HEK293 (cell line): Measurements from ENCODE around the gene DHRS7C.

Experiments used
- CTCF ChIA-PET: fragments of 350-600 bp; formaldehyde crosslinking; extraction: SDS; loops from one replicate; lab custom pipeline; 2021; ENCODE audit warnings: antibody characterized with exemption; lab: Yijun Ruan, JAX
- POLR2A ChIA-PET: fragments of 300-600 bp; formaldehyde crosslinking; extraction: SDS; loops from one replicate; lab custom pipeline; 2020; ENCODE audit warnings: antibody characterized with exemption, inconsistent platforms; lab: Yijun Ruan, JAX
- H3K27ac ChIP-seq: fragments of 200-500 bp; sonication (Bioruptor generic); 2 replicates; pipeline ENCODE4 v1.5.1; 2014; ENCODE audit warnings: low read depth, low read length, control low read depth, inconsistent platforms; ENCODE audit errors: extremely low read depth
- H3K36me3 ChIP-seq, 2 experiments: fragments of 200-500 bp in 1 of 2; sonication (Bioruptor generic) in 1 of 2; 1 replicate in 1 of 2; 2 replicates in 1 of 2; pipeline ENCODE4 v1.5.1; 2014 to 2017; ENCODE audit warnings: inconsistent platforms in 2 of 2, low read length in 2 of 2; ENCODE audit not compliant: control insufficient read depth in 2 of 2, insufficient read depth in 1 of 2
- H3K4me1 ChIP-seq: fragments of 200-500 bp; sonication (Bioruptor generic); 2 replicates; pipeline ENCODE4 v1.5.1; 2014; ENCODE audit warnings: mild to moderate bottlenecking, low read length, inconsistent platforms; ENCODE audit not compliant: control insufficient read depth, insufficient read depth
- H3K4me3 ChIP-seq: 2 replicates; pipeline ENCODE4 v1.5.1; 2011; ENCODE audit warnings: low read depth, mild to moderate bottlenecking, control low read depth, low read length, moderate library complexity
- H3K9me3 ChIP-seq: fragments of 200-500 bp; sonication (Bioruptor generic); 2 replicates; pipeline ENCODE4 v1.5.1; 2014; ENCODE audit warnings: low read depth, low read length, inconsistent platforms; ENCODE audit not compliant: control insufficient read depth, insufficient read depth
- EGR2 ChIP-seq: fragments of 450-650 bp; formaldehyde crosslinking; IDR thresholded peaks from 2 replicates; pipeline ENCODE4 v1.5.1; 2016; ENCODE audit warnings: low read depth, missing biosample characterization, missing genetic modification characterization
- FEZF1 ChIP-seq: fragments of 450-650 bp; formaldehyde crosslinking; IDR thresholded peaks from 2 replicates; pipeline ENCODE4 v1.5.1; 2016; ENCODE audit warnings: missing biosample characterization, missing genetic modification characterization
- GLI2 ChIP-seq: fragments of 450-650 bp; formaldehyde crosslinking; IDR thresholded peaks from 2 replicates; pipeline ENCODE4; 2017; ENCODE audit warnings: missing biosample characterization, missing genetic modification characterization, low read depth, borderline replicate concordance
- KLF10 ChIP-seq: fragments of 450-650 bp; IDR thresholded peaks from 2 replicates; pipeline ENCODE4 v1.5.1; 2018; ENCODE audit warnings: missing biosample characterization, mild to moderate bottlenecking, missing genetic modification characterization
- KLF16 ChIP-seq: fragments of 450-650 bp; formaldehyde crosslinking; IDR thresholded peaks from 2 replicates; pipeline ENCODE4 v1.5.1; 2017; ENCODE audit warnings: missing biosample characterization, missing genetic modification characterization
- PRDM1 ChIP-seq: fragments of 450-650 bp; formaldehyde crosslinking; IDR thresholded peaks from 2 replicates; pipeline ENCODE4; 2016; ENCODE audit warnings: missing biosample characterization, missing genetic modification characterization
- SALL2 ChIP-seq: fragments of 450-650 bp; formaldehyde crosslinking; IDR thresholded peaks from 2 replicates; pipeline ENCODE4 v1.5.0; 2017; ENCODE audit warnings: missing biosample characterization, mild to moderate bottlenecking, missing genetic modification characterization, borderline replicate concordance
- SP7 ChIP-seq: fragments of 450-650 bp; formaldehyde crosslinking; IDR thresholded peaks from 2 replicates; pipeline ENCODE4 v1.5.1; 2016; ENCODE audit warnings: missing biosample characterization, missing genetic modification characterization
- ZFP69B ChIP-seq: fragments of 450-650 bp; formaldehyde crosslinking; IDR thresholded peaks from 2 replicates; pipeline ENCODE4 v1.5.1; 2016; ENCODE audit warnings: missing biosample characterization, missing genetic modification characterization
- ZNF138 ChIP-seq: fragments of 450-650 bp; formaldehyde crosslinking; IDR thresholded peaks from 2 replicates; pipeline ENCODE4 v1.5.1; 2016; ENCODE audit warnings: missing biosample characterization, missing genetic modification characterization, borderline replicate concordance
- ZNF16 ChIP-seq: fragments of 450-650 bp; formaldehyde crosslinking; IDR thresholded peaks from 2 replicates; pipeline ENCODE4 v1.5.1; 2016; ENCODE audit warnings: low read depth, missing biosample characterization, missing genetic modification characterization
- ZNF174 ChIP-seq: fragments of 450-650 bp; formaldehyde crosslinking; IDR thresholded peaks from 2 replicates; pipeline ENCODE4 v1.5.0; 2017; ENCODE audit warnings: missing biosample characterization, mild to moderate bottlenecking, missing genetic modification characterization
- ZNF23 ChIP-seq: fragments of 450-650 bp; formaldehyde crosslinking; IDR thresholded peaks from 2 replicates; pipeline ENCODE4 v1.5.1; 2016; ENCODE audit warnings: missing biosample characterization, missing genetic modification characterization, borderline replicate concordance
- ZNF248 ChIP-seq: fragments of 450-650 bp; formaldehyde crosslinking; IDR thresholded peaks from 2 replicates; pipeline ENCODE4 v1.5.1; 2017; ENCODE audit warnings: missing biosample characterization, missing genetic modification characterization
- ZNF274 ChIP-seq, 2 experiments: fragments of 200-500 bp in 1 of 2; fragments of 450-650 bp in 1 of 2; sonication (Bioruptor generic) in 1 of 2; formaldehyde crosslinking in 1 of 2; IDR thresholded peaks; 2 replicates each; pipeline versions ENCODE4 v1.5.1 to v1.6.1; 2014 to 2016; ENCODE audit warnings: borderline replicate concordance in 1 of 2, inconsistent platforms in 1 of 2, low read length in 1 of 2, missing biosample characterization in 1 of 2, missing genetic modification characterization in 1 of 2
- ZNF549 ChIP-seq: fragments of 450-650 bp; IDR thresholded peaks from 2 replicates; pipeline ENCODE4 v1.5.1; 2018; ENCODE audit warnings: missing biosample characterization, missing genetic modification characterization, mild to moderate bottlenecking, inconsistent platforms, moderate library complexity
- ZNF561 ChIP-seq: fragments of 450-650 bp; IDR thresholded peaks from 2 replicates; pipeline ENCODE4 v1.5.1; 2018; ENCODE audit warnings: missing biosample characterization, missing genetic modification characterization, borderline replicate concordance
- ZNF629 ChIP-seq: fragments of 450-650 bp; formaldehyde crosslinking; IDR thresholded peaks from 2 replicates; pipeline ENCODE4 v1.5.1; 2017; ENCODE audit warnings: missing biosample characterization, missing genetic modification characterization
- TF ChIP-seq, protein P1 (sequence below): fragments of 450-650 bp; formaldehyde crosslinking; IDR thresholded peaks from 2 replicates; pipeline ENCODE4 v1.5.1; 2016; ENCODE audit warnings: missing biosample characterization, missing genetic modification characterization
- TF ChIP-seq, protein P2 (sequence below): fragments of 450-650 bp; IDR thresholded peaks from 2 replicates; pipeline ENCODE4 v1.5.1; 2018; ENCODE audit warnings: missing biosample characterization, missing genetic modification characterization
- TF ChIP-seq, protein P3 (sequence below): fragments of 450-650 bp; formaldehyde crosslinking; IDR thresholded peaks from 2 replicates; pipeline ENCODE4 v1.5.1; 2016; ENCODE audit warnings: missing biosample characterization, missing genetic modification characterization
- TF ChIP-seq, protein P4 (sequence below): fragments of 450-650 bp; formaldehyde crosslinking; IDR thresholded peaks from 2 replicates; pipeline ENCODE4 v1.5.1; 2016; ENCODE audit warnings: missing biosample characterization, missing genetic modification characterization
- TF ChIP-seq, protein P5 (sequence below): fragments of 450-650 bp; formaldehyde crosslinking; IDR thresholded peaks from 2 replicates; pipeline ENCODE4; 2016; ENCODE audit warnings: missing biosample characterization, missing genetic modification characterization
- TF ChIP-seq, protein P6 (sequence below): fragments of 450-650 bp; formaldehyde crosslinking; IDR thresholded peaks from 2 replicates; pipeline ENCODE4 v1.5.1; 2016; ENCODE audit warnings: missing biosample characterization, missing genetic modification characterization

Gene DHRS7C

DNA sequence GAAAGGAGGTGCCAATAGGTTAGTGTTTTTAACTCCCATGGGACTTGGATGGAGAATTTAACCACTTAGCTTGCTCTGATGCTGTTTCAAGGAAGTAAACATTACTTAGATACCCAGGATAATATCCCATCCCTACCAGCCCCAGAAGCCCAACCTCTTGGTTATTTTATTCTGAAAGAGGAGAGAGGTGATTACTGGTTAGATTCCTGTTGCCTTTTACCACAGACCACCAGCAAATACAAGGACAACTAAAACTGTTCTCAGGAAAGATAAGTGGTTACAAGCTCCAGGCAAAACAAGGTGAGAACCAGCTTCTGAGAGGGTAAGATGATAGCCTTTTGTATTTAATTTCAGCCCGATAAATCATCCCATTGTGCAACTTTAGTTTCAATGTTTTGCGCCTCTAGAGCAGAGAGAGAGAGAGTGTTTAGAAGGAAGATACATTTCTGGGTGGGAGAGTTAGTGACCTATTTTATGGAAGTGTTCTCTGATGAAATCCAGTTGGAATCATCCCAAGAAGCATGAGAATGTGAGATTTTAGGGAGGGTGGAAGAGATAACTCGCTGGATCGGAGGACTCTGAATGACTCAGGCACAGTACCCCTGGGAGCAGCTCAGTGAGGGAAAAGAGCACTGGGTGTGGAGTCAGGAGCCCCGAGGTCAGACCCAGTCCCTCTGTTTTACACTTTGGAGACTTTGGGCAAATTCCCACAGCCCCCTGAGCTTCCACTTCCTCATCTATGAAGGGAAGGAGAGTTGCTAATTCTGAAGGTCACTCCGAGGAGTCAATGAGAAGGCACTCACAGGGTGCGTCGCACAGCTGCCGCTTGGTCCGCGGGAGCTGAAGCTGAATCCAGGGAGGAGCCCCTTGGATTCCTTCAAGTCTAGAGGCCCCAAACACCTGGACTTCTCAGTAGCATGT, 46.4 kb upstream of the DHRS7C start:
- POLR2A ChIA-PET, result interaction anchor here (0.5 to 1.5 kb wide), 4 partner anchors 10 to 360 kb away, joined by 3 to 7 read pairs (median 4); partner anchors contain the start of gene GAS7
- Histone ChIP-seq H3K4me3 (no peak overlapping the region), H3K27ac (no peak overlapping the region), H3K9me3 (no peaks in the 10 kb centered on the region), H3K4me1 (peaks cover 9% of the 10 kb centered on the region), H3K36me3 (no peaks in the 10 kb centered on the region)
- CTCF ChIA-PET, result interaction anchor here (0.6 to 5.4 kb wide), 14 partner anchors 8 to 260 kb away, joined by 3 to 27 read pairs (median 4); no protein-coding TSS in a partner anchor
- 0 out of 2 replicates have a peak, but pooled peaks have one; percentile 34 for TF ChIP-seq ZNF629
- TF ChIP-seq, protein P1, sequence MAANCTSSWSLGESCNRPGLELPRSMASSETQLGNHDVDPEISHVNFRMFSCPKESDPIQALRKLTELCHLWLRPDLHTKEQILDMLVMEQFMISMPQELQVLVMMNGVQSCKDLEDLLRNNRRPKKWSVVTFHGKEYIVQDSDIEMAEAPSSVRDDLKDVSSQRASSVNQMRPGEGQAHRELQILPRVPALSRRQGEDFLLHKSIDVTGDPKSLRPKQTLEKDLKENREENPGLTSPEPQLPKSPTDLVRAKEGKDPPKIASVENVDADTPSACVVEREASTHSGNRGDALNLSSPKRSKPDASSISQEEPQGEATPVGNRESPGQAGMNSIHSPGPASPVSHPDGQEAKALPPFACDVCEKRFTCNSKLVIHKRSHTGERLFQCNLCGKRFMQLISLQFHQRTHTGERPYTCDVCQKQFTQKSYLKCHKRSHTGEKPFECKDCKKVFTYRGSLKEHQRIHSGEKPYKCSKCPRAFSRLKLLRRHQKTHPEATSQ (tag by site-specific recombination), result no peak
- TF ChIP-seq ZNF174, result no peak
- TF ChIP-seq, protein P2, sequence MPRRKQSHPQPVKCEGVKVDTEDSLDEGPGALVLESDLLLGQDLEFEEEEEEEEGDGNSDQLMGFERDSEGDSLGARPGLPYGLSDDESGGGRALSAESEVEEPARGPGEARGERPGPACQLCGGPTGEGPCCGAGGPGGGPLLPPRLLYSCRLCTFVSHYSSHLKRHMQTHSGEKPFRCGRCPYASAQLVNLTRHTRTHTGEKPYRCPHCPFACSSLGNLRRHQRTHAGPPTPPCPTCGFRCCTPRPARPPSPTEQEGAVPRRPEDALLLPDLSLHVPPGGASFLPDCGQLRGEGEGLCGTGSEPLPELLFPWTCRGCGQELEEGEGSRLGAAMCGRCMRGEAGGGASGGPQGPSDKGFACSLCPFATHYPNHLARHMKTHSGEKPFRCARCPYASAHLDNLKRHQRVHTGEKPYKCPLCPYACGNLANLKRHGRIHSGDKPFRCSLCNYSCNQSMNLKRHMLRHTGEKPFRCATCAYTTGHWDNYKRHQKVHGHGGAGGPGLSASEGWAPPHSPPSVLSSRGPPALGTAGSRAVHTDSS (tag by site-specific recombination), result no peak
- no peak for TF ChIP-seq KLF16 (tag by site-specific recombination)
- peak; percentile 55 for TF ChIP-seq PRDM1 (tag by site-specific recombination)
- TF ChIP-seq GLI2 (tag by site-specific recombination), result no peak
- no peak for TF ChIP-seq EGR2 (tag by site-specific recombination)
- TF ChIP-seq ZNF561 (tag by site-specific recombination), result no peak
- peak; percentile 93 for TF ChIP-seq SP7 (tag by site-specific recombination)
- TF ChIP-seq ZNF138 (tag by site-specific recombination), result no peak
- no peak for TF ChIP-seq ZNF16 (tag by site-specific recombination)
- TF ChIP-seq ZNF248 (tag by site-specific recombination), result no peak
- TF ChIP-seq, protein P3, sequence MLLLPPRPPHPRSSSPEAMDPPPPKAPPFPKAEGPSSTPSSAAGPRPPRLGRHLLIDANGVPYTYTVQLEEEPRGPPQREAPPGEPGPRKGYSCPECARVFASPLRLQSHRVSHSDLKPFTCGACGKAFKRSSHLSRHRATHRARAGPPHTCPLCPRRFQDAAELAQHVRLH (tag by site-specific recombination), result no peak
- TF ChIP-seq, protein P4, sequence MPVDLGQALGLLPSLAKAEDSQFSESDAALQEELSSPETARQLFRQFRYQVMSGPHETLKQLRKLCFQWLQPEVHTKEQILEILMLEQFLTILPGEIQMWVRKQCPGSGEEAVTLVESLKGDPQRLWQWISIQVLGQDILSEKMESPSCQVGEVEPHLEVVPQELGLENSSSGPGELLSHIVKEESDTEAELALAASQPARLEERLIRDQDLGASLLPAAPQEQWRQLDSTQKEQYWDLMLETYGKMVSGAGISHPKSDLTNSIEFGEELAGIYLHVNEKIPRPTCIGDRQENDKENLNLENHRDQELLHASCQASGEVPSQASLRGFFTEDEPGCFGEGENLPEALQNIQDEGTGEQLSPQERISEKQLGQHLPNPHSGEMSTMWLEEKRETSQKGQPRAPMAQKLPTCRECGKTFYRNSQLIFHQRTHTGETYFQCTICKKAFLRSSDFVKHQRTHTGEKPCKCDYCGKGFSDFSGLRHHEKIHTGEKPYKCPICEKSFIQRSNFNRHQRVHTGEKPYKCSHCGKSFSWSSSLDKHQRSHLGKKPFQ (tag by site-specific recombination), result 0 out of 2 replicates have a peak, but pooled peaks have one; percentile 17
- no peak for TF ChIP-seq KLF10 (tag by site-specific recombination)
- TF ChIP-seq, protein P5, sequence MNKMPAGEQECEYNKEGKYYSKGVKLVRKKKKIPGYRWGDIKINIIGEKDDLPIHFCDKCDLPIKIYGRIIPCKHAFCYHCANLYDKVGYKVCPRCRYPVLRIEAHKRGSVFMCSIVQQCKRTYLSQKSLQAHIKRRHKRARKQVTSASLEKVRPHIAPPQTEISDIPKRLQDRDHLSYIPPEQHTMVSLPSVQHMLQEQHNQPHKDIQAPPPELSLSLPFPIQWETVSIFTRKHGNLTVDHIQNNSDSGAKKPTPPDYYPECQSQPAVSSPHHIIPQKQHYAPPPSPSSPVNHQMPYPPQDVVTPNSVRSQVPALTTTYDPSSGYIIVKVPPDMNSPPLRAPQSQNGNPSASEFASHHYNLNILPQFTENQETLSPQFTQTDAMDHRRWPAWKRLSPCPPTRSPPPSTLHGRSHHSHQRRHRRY (tag by site-specific recombination), result no peak
- peak; percentile 27; the same call in 1 of the 2 replicates for TF ChIP-seq FEZF1 (tag by site-specific recombination)
- TF ChIP-seq ZNF23 (tag by site-specific recombination), result no peak
- TF ChIP-seq ZFP69B (tag by site-specific recombination), result 0 out of 2 replicates have a peak, but pooled peaks have one; percentile 46
- TF ChIP-seq ZNF549 (tag by site-specific recombination), result no peak
- TF ChIP-seq, protein P6, sequence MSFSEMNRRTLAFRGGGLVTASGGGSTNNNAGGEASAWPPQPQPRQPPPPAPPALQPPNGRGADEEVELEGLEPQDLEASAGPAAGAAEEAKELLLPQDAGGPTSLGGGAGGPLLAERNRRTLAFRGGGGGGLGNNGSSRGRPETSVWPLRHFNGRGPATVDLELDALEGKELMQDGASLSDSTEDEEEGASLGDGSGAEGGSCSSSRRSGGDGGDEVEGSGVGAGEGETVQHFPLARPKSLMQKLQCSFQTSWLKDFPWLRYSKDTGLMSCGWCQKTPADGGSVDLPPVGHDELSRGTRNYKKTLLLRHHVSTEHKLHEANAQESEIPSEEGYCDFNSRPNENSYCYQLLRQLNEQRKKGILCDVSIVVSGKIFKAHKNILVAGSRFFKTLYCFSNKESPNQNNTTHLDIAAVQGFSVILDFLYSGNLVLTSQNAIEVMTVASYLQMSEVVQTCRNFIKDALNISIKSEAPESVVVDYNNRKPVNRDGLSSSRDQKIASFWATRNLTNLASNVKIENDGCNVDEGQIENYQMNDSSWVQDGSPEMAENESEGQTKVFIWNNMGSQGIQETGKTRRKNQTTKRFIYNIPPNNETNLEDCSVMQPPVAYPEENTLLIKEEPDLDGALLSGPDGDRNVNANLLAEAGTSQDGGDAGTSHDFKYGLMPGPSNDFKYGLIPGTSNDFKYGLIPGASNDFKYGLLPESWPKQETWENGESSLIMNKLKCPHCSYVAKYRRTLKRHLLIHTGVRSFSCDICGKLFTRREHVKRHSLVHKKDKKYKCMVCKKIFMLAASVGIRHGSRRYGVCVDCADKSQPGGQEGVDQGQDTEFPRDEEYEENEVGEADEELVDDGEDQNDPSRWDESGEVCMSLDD, result no peak
- TF ChIP-seq ZNF274 (IDR thresholded peaks at IDR 0.05; ENCODE audit: low read length), result no peak
- no peak for TF ChIP-seq ZNF274 (tag by site-specific recombination; IDR thresholded peaks at IDR 0.05; ENCODE audit: borderline replicate concordance)
- no peak for TF ChIP-seq SALL2 (tag by site-specific recombination)
